Spleen (tissue), 11 donors: ENCODE results near the gene LAIR1. TPM values are rescaled to one million over a fixed set of nuclear protein-coding genes. Genes with fewer than 3 reads are reported as not detected.

ENCODE experiments used
- DNase-seq: peaks from one replicate; pipeline ENCODE4 v3.0.0-alpha.2; 2020
- H3K27ac ChIP-seq, 8 donors: fragments of 200-600 bp; sonication (generic) in 7 of 8; 1 replicate in 4 of 8; 2 replicates in 4 of 8; pipeline versions ENCODE4 v1.5.0 to v1.8.0; 2016 to 2021; ENCODE audit warnings: inconsistent platforms in 4 of 8, mild to moderate bottlenecking in 4 of 8, moderate library complexity in 1 of 8
- H3K27me3 ChIP-seq, 7 donors: fragments of 200-600 bp; sonication (generic) in 6 of 7; replicated peaks in 1 of 7; 1 replicate in 4 of 7; 2 replicates in 3 of 7; pipeline versions ENCODE4 v1.5.0 to v1.8.0; 2016 to 2021; ENCODE audit warnings: inconsistent platforms in 3 of 7, mild to moderate bottlenecking in 1 of 7
- H3K36me3 ChIP-seq, 6 donors: fragments of 200-600 bp; sonication (generic) in 5 of 6; 1 replicate in 4 of 6; 2 replicates in 2 of 6; pipeline versions ENCODE4 v1.5.0 to v1.8.0; 2016 to 2021; ENCODE audit warnings: inconsistent platforms in 2 of 6
- H3K4me1 ChIP-seq, 6 donors: fragments of 200-600 bp; sonication (generic) in 5 of 6; 1 replicate in 3 of 6; 2 replicates in 3 of 6; pipeline versions ENCODE4 v1.5.0 to v1.8.0; 2016 to 2021; ENCODE audit warnings: inconsistent platforms in 3 of 6
- H3K4me3 ChIP-seq, 8 donors: fragments of 200-600 bp; sonication (generic) in 7 of 8; 1 replicate in 4 of 8; 2 replicates in 4 of 8; pipeline versions ENCODE4 v1.5.0 to v1.8.0; 2016 to 2021; ENCODE audit warnings: inconsistent platforms in 4 of 8, mild to moderate bottlenecking in 4 of 8, moderate library complexity in 2 of 8
- H3K9me3 ChIP-seq, 8 donors: fragments of 200-600 bp; sonication (generic) in 7 of 8; 1 replicate in 4 of 8; 2 replicates in 4 of 8; pipeline versions ENCODE4 v1.5.0 to v1.8.0; 2016 to 2021; ENCODE audit warnings: inconsistent platforms in 4 of 8
- POLR2A ChIP-seq, 3 donors: fragments of 450-650 bp; IDR thresholded peaks; one replicate each; pipeline ENCODE4 v1.5.1; 2017; ENCODE audit warnings: antibody characterized with exemption in 3 of 3, mild to moderate bottlenecking in 1 of 3
- POLR2AphosphoS5 ChIP-seq, 3 donors: sonication (generic); formaldehyde crosslinking; IDR thresholded peaks; one replicate each; pipeline ENCODE4 v1.5.1; 2017; ENCODE audit warnings: antibody characterized with exemption in 3 of 3
- WGBS, 5 donors: extraction: QIAGEN DNeasy Blood & Tissue Kit in 3 of 5; methylation state at CpG; one replicate each; pipeline versions ENCODE4 v1.1.5 to v1.1.7; 2013 to 2018; 5-methylcytosine and 5-hydroxymethylcytosine counted together
- intact Hi-C: fragments of 100-400 bp; cut with DNase I; formaldehyde crosslinking; loops from one replicate; pipeline ENCODE4 v1.15.0; 2023; ENCODE audit warnings: low total_unique reads
- polyA plus RNA-seq, 3 donors: library from polyadenylated mRNA; stranded (reverse); fragments of 200-250 nt; gene quantifications; one replicate each; pipeline ENCODE4 v1.2.1, GENCODE V29; 2013
- total RNA-seq, 7 donors: library from RNA; depleted of rRNA in 3 of 7; stranded (reverse); fragments of >200 nt in 3 of 7; fragmentation: NEBNext Ultra II Directional in 4 of 7; extraction: Animal tissue kit (Norgen Biotek cat#: 25700) in 4 of 7; gene quantifications; one replicate each; pipeline versions ENCODE4 v1.1.0 to v1.2.1, GENCODE V29; 2016 to 2021
- TF ChIP-seq, protein P1 (sequence below), 11 experiments: fragments of 200-600 bp in 7 of 11; fragments of 450-650 bp in 4 of 11; sonication (generic) in 4 of 11; IDR thresholded peaks in 8 of 11; conservative IDR thresholded peaks in 3 of 11; 1 replicate in 7 of 11; 2 replicates in 4 of 11; pipeline versions ENCODE4 v1.4.0 to v1.8.0; 2016 to 2021; ENCODE audit warnings: antibody characterized with exemption in 11 of 11, inconsistent platforms in 4 of 11, mild to moderate bottlenecking in 1 of 11
- donor health status: healthy with polysubstance abuse.
- donor health status: DM: no; HTN: no; CAD: no; lungs with moderate emphysema.
- donor health status: DM: no; HTN: no; CAD: no.
- donor health status: Bipolar disorder and iron deficiency.
- donor health status: healthy.
- donor health status: DM: no; HTN: no; CAD: no.
- donor health status: DM: yes; HTN: yes; CAD: no.

The LAIR1 gene
- total and polyA plus RNA-seq, 10 donors, result 56.3 to 164 (median 109) TPM

DNA sequence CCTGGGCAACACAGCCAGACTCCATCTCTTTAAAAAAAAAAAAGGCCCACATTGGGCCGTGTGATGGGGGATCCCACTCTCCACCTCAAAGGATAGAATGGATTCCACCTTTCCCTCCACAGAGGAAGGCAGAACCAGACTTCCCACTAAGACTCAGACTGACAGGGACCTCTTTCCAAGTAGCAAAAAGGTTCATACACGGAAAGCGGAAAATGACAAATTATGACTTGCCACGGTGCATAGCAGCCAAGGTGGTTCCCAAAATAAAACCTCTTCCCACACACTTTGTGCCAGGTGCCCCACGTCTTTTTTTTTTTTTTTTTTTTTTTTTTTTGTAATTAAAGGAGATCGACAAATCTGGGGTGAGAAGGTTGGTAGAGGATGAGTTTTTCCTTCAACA is 36.2 kb upstream of the LAIR1 start:
- H3K9me3 ChIP-seq, result no peaks in the 10 kb centered on the region
- no peaks in the 10 kb centered on the region for H3K4me1 ChIP-seq
- no peak overlapping the region for H3K27ac ChIP-seq
- H3K4me3 ChIP-seq, result no peak overlapping the region
- H3K36me3 ChIP-seq, result no peaks in the 10 kb centered on the region
- intact Hi-C loops, result no loop called here
- WGBS, 5 donors, result 67 to 86% (median 84%) methylated on average over 6 of the region's 6 CpGs
- no peak for DNase-seq
- TF ChIP-seq POLR2A (IDR thresholded peaks at IDR 0.05) (no peak), POLR2AphosphoS5 (IDR thresholded peaks at IDR 0.05) (no peak)
- TF ChIP-seq, protein P1, sequence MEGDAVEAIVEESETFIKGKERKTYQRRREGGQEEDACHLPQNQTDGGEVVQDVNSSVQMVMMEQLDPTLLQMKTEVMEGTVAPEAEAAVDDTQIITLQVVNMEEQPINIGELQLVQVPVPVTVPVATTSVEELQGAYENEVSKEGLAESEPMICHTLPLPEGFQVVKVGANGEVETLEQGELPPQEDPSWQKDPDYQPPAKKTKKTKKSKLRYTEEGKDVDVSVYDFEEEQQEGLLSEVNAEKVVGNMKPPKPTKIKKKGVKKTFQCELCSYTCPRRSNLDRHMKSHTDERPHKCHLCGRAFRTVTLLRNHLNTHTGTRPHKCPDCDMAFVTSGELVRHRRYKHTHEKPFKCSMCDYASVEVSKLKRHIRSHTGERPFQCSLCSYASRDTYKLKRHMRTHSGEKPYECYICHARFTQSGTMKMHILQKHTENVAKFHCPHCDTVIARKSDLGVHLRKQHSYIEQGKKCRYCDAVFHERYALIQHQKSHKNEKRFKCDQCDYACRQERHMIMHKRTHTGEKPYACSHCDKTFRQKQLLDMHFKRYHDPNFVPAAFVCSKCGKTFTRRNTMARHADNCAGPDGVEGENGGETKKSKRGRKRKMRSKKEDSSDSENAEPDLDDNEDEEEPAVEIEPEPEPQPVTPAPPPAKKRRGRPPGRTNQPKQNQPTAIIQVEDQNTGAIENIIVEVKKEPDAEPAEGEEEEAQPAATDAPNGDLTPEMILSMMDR (IDR thresholded peaks at IDR 0.05 in 8 of 11, conservative IDR thresholded peaks at IDR 0.05 in 3 of 11), result no peak
- H3K27me3 ChIP-seq, result peaks cover 0 to 31% (median 0%) of the 10 kb centered on the region in 7 donors

DNA sequence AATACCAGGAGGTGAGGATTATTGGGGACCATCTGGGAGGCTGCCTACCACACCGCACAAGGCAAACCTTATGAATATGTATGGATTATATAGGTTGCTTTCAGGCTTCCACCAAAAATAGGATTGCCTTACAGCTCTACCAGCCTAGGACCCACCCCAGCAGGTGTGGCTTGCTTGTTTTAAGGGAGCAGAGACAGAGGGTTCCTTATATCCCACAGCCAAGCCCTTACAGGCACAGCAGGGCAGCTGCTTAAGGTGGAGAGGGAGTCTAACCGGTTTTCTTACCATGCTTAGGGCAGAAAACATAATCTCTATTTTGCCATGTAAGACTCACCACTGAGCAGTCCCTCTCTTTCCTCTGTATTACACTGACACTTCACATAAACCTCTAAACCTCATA is 34.5 kb upstream of the LAIR1 start:
- intact Hi-C loops, result no loop called here

DNA sequence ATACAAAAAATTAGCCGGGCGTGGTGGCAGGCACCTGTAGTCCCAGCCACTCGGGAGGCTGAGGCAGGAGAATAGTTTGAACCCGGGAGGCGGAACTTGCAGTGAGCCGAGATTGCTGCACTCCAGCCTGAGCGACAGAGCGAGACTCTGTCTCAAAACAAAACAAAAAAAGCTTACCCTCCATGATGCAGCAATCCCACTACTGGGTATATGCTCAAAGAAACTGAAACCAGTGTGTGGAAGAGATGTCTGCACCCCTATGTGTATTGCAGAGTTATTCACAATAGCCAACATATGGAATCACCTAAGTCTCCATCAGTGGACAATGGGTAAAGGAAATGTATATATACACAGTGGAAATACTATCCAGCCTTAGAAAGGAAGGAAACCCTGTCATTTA is 31.0 kb upstream of the LAIR1 start:
- 68 to 79% (median 74%) methylated on average over 8 of the region's 8 CpGs for WGBS, 5 donors

More for the DNA sequence above, 34.5 kb upstream of the LAIR1 start:
- DNase-seq, result no peak
- Histone ChIP-seq H3K4me3 (no peak overlapping the region), H3K36me3 (no peaks in the 10 kb centered on the region), H3K9me3 (no peaks in the 10 kb centered on the region), H3K27me3 (peaks cover 0 to 45% (median 0%) of the 10 kb centered on the region in 7 donors), H3K4me1 (peaks cover 0 to 1% (median 0%) of the 10 kb centered on the region in 6 donors), H3K27ac (no peak overlapping the region)
- 65 to 89% (median 77%) methylated on average over 2 of the region's 2 CpGs for WGBS, 5 donors
- TF ChIP-seq POLR2AphosphoS5 (IDR thresholded peaks at IDR 0.05) (no peak), POLR2A (IDR thresholded peaks at IDR 0.05) (no peak)
- TF ChIP-seq, protein P1 (IDR thresholded peaks at IDR 0.05 in 8 of 11, conservative IDR thresholded peaks at IDR 0.05 in 3 of 11), result no peak

DNA sequence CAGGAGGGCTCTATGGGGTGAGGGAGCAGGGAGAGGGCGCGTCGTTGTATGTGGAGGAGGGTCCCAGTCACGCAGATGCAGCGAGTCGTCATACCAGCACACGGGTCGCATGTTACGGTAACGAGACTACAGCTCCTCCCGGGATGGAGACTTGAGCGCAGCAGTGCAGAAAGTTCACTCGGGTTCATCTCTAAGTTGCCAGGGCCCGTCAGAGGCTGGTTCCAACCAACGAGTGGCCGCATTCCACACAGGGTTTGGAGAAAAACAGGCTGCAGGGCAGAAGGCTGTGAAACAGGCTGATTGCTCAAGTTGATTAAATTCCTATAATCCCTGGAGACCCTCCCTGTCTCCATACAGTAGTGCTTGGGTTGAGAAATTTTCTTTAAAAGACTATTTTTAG is 28.6 kb upstream of the LAIR1 start:
- Histone ChIP-seq H3K4me3 (no peak overlapping the region), H3K27ac (no peak overlapping the region), H3K36me3 (no peaks in the 10 kb centered on the region), H3K9me3 (no peaks in the 10 kb centered on the region), H3K4me1 (peaks cover 9 to 35% (median 29%) of the 10 kb centered on the region in 6 donors), H3K27me3 (peaks cover 0 to 56% (median 5%) of the 10 kb centered on the region in 7 donors)
- no peak for TF ChIP-seq POLR2A (IDR thresholded peaks at IDR 0.05)
- TF ChIP-seq, protein P1 (IDR thresholded peaks at IDR 0.05 in 8 of 11, conservative IDR thresholded peaks at IDR 0.05 in 3 of 11), result no peak
- TF ChIP-seq POLR2AphosphoS5 (IDR thresholded peaks at IDR 0.05), result no peak
- intact Hi-C loops, result no loop called here
- WGBS, 5 donors, result 79 to 91% (median 87%) methylated on average over 16 of the region's 16 CpGs
- DNase-seq, result no peak

More for the DNA sequence above, 31.0 kb upstream of the LAIR1 start:
- no peak overlapping the region for H3K4me3 ChIP-seq
- no peaks in the 10 kb centered on the region for H3K9me3 ChIP-seq
- no peak overlapping the region for H3K27ac ChIP-seq
- H3K4me1 ChIP-seq, result peaks cover 0 to 12% (median 6%) of the 10 kb centered on the region in 6 donors
- no peak for DNase-seq
- no peaks in the 10 kb centered on the region for H3K36me3 ChIP-seq
- no peak for TF ChIP-seq POLR2A (IDR thresholded peaks at IDR 0.05)
- TF ChIP-seq, protein P1 (IDR thresholded peaks at IDR 0.05 in 8 of 11, conservative IDR thresholded peaks at IDR 0.05 in 3 of 11), result no peak
- no peak for TF ChIP-seq POLR2AphosphoS5 (IDR thresholded peaks at IDR 0.05)
- intact Hi-C loops, result no loop called here
- H3K27me3 ChIP-seq, result peaks cover 0 to 66% (median 5%) of the 10 kb centered on the region in 7 donors
